OCI-LY1 (cell line): ENCODE results near the gene ADAMTSL3.

Experiments used
- H2AFZ ChIP-seq: fragments of 200-600 bp; sonication (generic), shearing (Covaris generic); 2 replicates; pipeline ENCODE4 v1.6.0; 2014; ENCODE audit warnings: antibody characterized with exemption, mild to moderate bottlenecking, low read length
- H3F3A ChIP-seq: fragments of 200-600 bp; sonication (generic), shearing (Covaris generic); 2 replicates; pipeline ENCODE4 v1.6.0; 2014; ENCODE audit warnings: mild to moderate bottlenecking, antibody characterized with exemption, low read length, moderate library complexity; ENCODE audit not compliant: insufficient read depth
- H3K27ac ChIP-seq: fragments of 200-600 bp; sonication (generic); 2 replicates; pipeline ENCODE4 v1.5.1; 2014; ENCODE audit warnings: low read length, mixed run types, mild to moderate bottlenecking, low read depth; ENCODE audit not compliant: poor library complexity, severe bottlenecking
- H3K27me3 ChIP-seq: fragments of 200-600 bp; sonication (generic); 2 replicates; pipeline ENCODE4 v1.6.0; 2014; ENCODE audit warnings: antibody characterized with exemption, mild to moderate bottlenecking, low read length, moderate library complexity; ENCODE audit not compliant: insufficient read depth
- H3K36me3 ChIP-seq: fragments of 200-600 bp; sonication (generic); 2 replicates; pipeline ENCODE4 v1.6.1; 2014; ENCODE audit warnings: mild to moderate bottlenecking, antibody characterized with exemption, low read length, moderate library complexity, mixed read lengths; ENCODE audit not compliant: insufficient read depth
- H3K4me1 ChIP-seq: fragments of 200-600 bp; sonication (generic); 2 replicates; pipeline ENCODE4 v1.5.1; 2014; ENCODE audit warnings: mild to moderate bottlenecking, low read length, moderate library complexity; ENCODE audit not compliant: insufficient read depth, severe bottlenecking
- H3K4me2 ChIP-seq: fragments of 200-600 bp; sonication (generic), shearing (Covaris generic); 2 replicates; pipeline ENCODE4 v1.6.1; 2014; ENCODE audit warnings: low read length
- H3K4me3 ChIP-seq: fragments of 200-600 bp; sonication (generic); 2 replicates; pipeline ENCODE4 v1.5.1; 2014; ENCODE audit warnings: low read length, low read depth, mild to moderate bottlenecking, mixed read lengths; ENCODE audit not compliant: poor library complexity, severe bottlenecking
- H3K79me2 ChIP-seq: fragments of 200-600 bp; shearing (Covaris generic); 2 replicates; pipeline ENCODE4 v1.6.1; 2016; ENCODE audit warnings: mixed run types, low read length, mixed read lengths; ENCODE audit not compliant: insufficient read depth
- H3K9ac ChIP-seq: fragments of 200-600 bp; sonication (generic), shearing (Covaris generic); 2 replicates; pipeline ENCODE4 v1.6.1; 2014; ENCODE audit warnings: mild to moderate bottlenecking, low read length, mixed read lengths
- H3K9me2 ChIP-seq: fragments of 200-600 bp; sonication (generic), shearing (Covaris generic); 2 replicates; pipeline ENCODE4 v1.6.1; 2014; ENCODE audit warnings: low read depth, mild to moderate bottlenecking, low read length, mixed read lengths
- H3K9me3 ChIP-seq: fragments of 200-600 bp; shearing (Covaris generic); 2 replicates; pipeline ENCODE4 v1.6.1; 2014; ENCODE audit warnings: low read length, mixed read lengths
- H4K20me1 ChIP-seq: fragments of 200-600 bp; sonication (generic), shearing (Covaris generic); 2 replicates; pipeline ENCODE4 v1.6.0; 2016; ENCODE audit warnings: mild to moderate bottlenecking, low read length; ENCODE audit not compliant: insufficient read depth
- CTCF ChIP-seq: fragments of 200-600 bp; sonication (generic), shearing (Covaris generic); IDR thresholded peaks from 2 replicates; pipeline ENCODE4 v1.5.1; 2017; ENCODE audit warnings: mild to moderate bottlenecking, antibody characterized with exemption, low read length, moderate library complexity, mixed read lengths
- EZH2 ChIP-seq: fragments of 200-600 bp; sonication (generic), shearing (Covaris generic); IDR thresholded peaks from 2 replicates; pipeline ENCODE4 v1.8.0; 2017; ENCODE audit warnings: borderline replicate concordance, mixed run types, mild to moderate bottlenecking, antibody characterized with exemption, low read length, moderate library complexity, mixed read lengths

The ADAMTSL3 gene

GRCh38 chr15:83605111-83605945 is 48.6 kb upstream of the ADAMTSL3 start:
- Histone ChIP-seq H3K27me3 (no peaks in the 10 kb centered on the region), H3K9me3 (no peaks in the 10 kb centered on the region), H3F3A (no peaks in the 10 kb centered on the region), H3K27ac (no peak overlapping the region), H3K4me2 (no peak overlapping the region), H3K79me2 (no peaks in the 10 kb centered on the region), H3K9ac (no peak overlapping the region), H2AFZ (no peak overlapping the region), H4K20me1 (no peaks in the 10 kb centered on the region), H3K36me3 (no peaks in the 10 kb centered on the region), H3K9me2 (no peaks in the 10 kb centered on the region), H3K4me3 (no peak overlapping the region), H3K4me1 (no peaks in the 10 kb centered on the region)
- TF ChIP-seq EZH2 (no peak), CTCF (no peak)

GRCh38 chr15:83610132-83610531 is 43.8 kb upstream of the ADAMTSL3 start:
- no peaks in the 10 kb centered on the region for H3K79me2 ChIP-seq
- no peaks in the 10 kb centered on the region for H3K9me3 ChIP-seq
- no peaks in the 10 kb centered on the region for H3F3A ChIP-seq
- H3K9me2 ChIP-seq, result no peaks in the 10 kb centered on the region
- no peak overlapping the region for H3K4me3 ChIP-seq
- no peak overlapping the region for H3K9ac ChIP-seq
- no peak overlapping the region for H3K4me2 ChIP-seq
- H3K36me3 ChIP-seq, result no peaks in the 10 kb centered on the region
- H3K27me3 ChIP-seq, result no peaks in the 10 kb centered on the region
- no peak overlapping the region for H3K27ac ChIP-seq
- no peak for TF ChIP-seq EZH2
- no peak for TF ChIP-seq CTCF
- H3K4me1 ChIP-seq, result no peaks in the 10 kb centered on the region
- H4K20me1 ChIP-seq, result no peaks in the 10 kb centered on the region
- no peak overlapping the region for H2AFZ ChIP-seq

GRCh38 chr15:83610901-83611685 is 42.8 kb upstream of the ADAMTSL3 start:
- TF ChIP-seq CTCF (no peak), EZH2 (no peak)
- Histone ChIP-seq H3K4me1 (no peaks in the 10 kb centered on the region), H2AFZ (no peak overlapping the region), H3K9me3 (no peaks in the 10 kb centered on the region), H3K4me2 (no peak overlapping the region), H3K79me2 (no peaks in the 10 kb centered on the region), H3K9me2 (no peaks in the 10 kb centered on the region), H3K27ac (no peak overlapping the region), H3K4me3 (no peak overlapping the region), H3F3A (no peaks in the 10 kb centered on the region), H4K20me1 (no peaks in the 10 kb centered on the region), H3K9ac (no peak overlapping the region), H3K27me3 (no peaks in the 10 kb centered on the region), H3K36me3 (no peaks in the 10 kb centered on the region)
